IMR-90 (cell line): ENCODE results near the gene VTN. TPM values are rescaled to one million over a fixed set of nuclear protein-coding genes. Genes with fewer than 3 reads are reported as not detected.

ENCODE experiments used
- ATAC-seq: fragments of 200-7000 bp; cut with Tn5 transposase; 2 replicates; pipeline ENCODE4 v1.9.1; 2020; ENCODE audit warnings: low read depth, mild to moderate bottlenecking, moderate library complexity
- BruUV-seq: library from RNA; stranded (reverse); fragments of 400-500 nt; replicated peaks from 2 replicates; lab custom pipeline; 2021; lab: Mats Ljungman, UMichigan
- CTCF ChIA-PET: fragments of 300-600 bp; formaldehyde crosslinking; extraction: SDS; loops from one replicate; lab custom pipeline; 2021; ENCODE audit warnings: antibody characterized with exemption; lab: Yijun Ruan, JAX
- POLR2A ChIA-PET: fragments of 300-600 bp; sonication (Branson Sonifier 250); formaldehyde crosslinking; loops from one replicate; lab custom pipeline; 2022; ENCODE audit warnings: antibody characterized with exemption; ENCODE audit not compliant: unreplicated experiment; lab: Charles Lee
- DNase-seq: peaks from one replicate; pipeline ENCODE4 v3.0.0; 2013
- H2AFZ ChIP-seq: replicated peaks from 2 replicates; pipeline ENCODE3; 2013; ENCODE audit warnings: low read length, mild to moderate bottlenecking; ENCODE audit not compliant: poor library complexity
- H2AK5ac ChIP-seq: 2 replicates; pipeline ENCODE4 v1.6.1; 2013; ENCODE audit warnings: low read depth, low read length, inconsistent platforms
- H2AK9ac ChIP-seq: replicated peaks from 2 replicates; pipeline ENCODE3; 2013; ENCODE audit warnings: mild to moderate bottlenecking, low read depth, low read length, moderate library complexity; ENCODE audit not compliant: poor library complexity
- H2BK120ac ChIP-seq: 2 replicates; pipeline ENCODE4 v1.6.1; 2013; ENCODE audit warnings: low read depth, low read length, inconsistent platforms
- H2BK15ac ChIP-seq: 3 replicates; pipeline ENCODE4 v1.6.1; 2013; ENCODE audit warnings: low read depth, low read length, inconsistent platforms
- H2BK20ac ChIP-seq: 2 replicates; pipeline ENCODE4 v1.6.1; 2013; ENCODE audit warnings: low read depth, mild to moderate bottlenecking, inconsistent platforms, low read length, moderate library complexity
- H2BK5ac ChIP-seq: 2 replicates; pipeline ENCODE4 v1.6.1; 2013; ENCODE audit warnings: mild to moderate bottlenecking, low read depth, low read length, inconsistent platforms; ENCODE audit not compliant: poor library complexity, severe bottlenecking
- H3K14ac ChIP-seq: replicated peaks from 2 replicates; pipeline ENCODE4 v1.6.1; 2013; ENCODE audit warnings: low read depth, low read length, inconsistent platforms
- H3K18ac ChIP-seq: 2 replicates; pipeline ENCODE4 v1.6.1; 2013; ENCODE audit warnings: low read depth, low read length, control low read depth
- H3K23ac ChIP-seq: 2 replicates; pipeline ENCODE4 v1.6.1; 2013; ENCODE audit warnings: low read depth, low read length, inconsistent platforms
- H3K27ac ChIP-seq: 2 replicates; pipeline ENCODE4 v1.5.1; 2013; ENCODE audit warnings: mild to moderate bottlenecking, control low read depth, low read length; ENCODE audit not compliant: insufficient read depth
- H3K27me3 ChIP-seq: 2 replicates; pipeline ENCODE4 v1.6.1; 2013; ENCODE audit warnings: low read length; ENCODE audit not compliant: control insufficient read depth, insufficient read depth
- H3K36me3 ChIP-seq: 2 replicates; pipeline ENCODE4 v1.6.1; 2013; ENCODE audit warnings: low read length, mixed read lengths; ENCODE audit not compliant: control insufficient read depth, insufficient read depth
- H3K4ac ChIP-seq: 2 replicates; pipeline ENCODE4 v1.6.1; 2013; ENCODE audit warnings: low read depth, low read length, inconsistent platforms
- H3K4me1 ChIP-seq: 2 replicates; pipeline ENCODE4 v1.6.1; 2013; ENCODE audit warnings: low read length, mixed read lengths; ENCODE audit not compliant: control insufficient read depth, insufficient read depth
- H3K4me2 ChIP-seq: 2 replicates; pipeline ENCODE4 v1.6.1; 2013; ENCODE audit warnings: low read depth, mild to moderate bottlenecking, control low read depth, low read length, moderate library complexity
- H3K4me3 ChIP-seq: 2 replicates; pipeline ENCODE4 v1.5.1; 2013; ENCODE audit warnings: low read depth, mild to moderate bottlenecking, control low read depth, low read length, moderate library complexity; ENCODE audit not compliant: insufficient read depth
- H3K56ac ChIP-seq: 2 replicates; pipeline ENCODE4 v1.6.1; 2013; ENCODE audit warnings: low read length, inconsistent platforms; ENCODE audit not compliant: insufficient read depth; ENCODE audit errors: extremely low read depth
- H3K79me1 ChIP-seq, 2 experiments: 2 replicates each; pipeline ENCODE4 v1.6.1; 2013; ENCODE audit warnings: low read length in 2 of 2, inconsistent platforms in 1 of 2, low read depth in 1 of 2
- H3K9ac ChIP-seq: 2 replicates; pipeline ENCODE4 v1.6.1; 2013; ENCODE audit warnings: low read depth, low read length, control low read depth
- H3K9me1 ChIP-seq: 2 replicates; pipeline ENCODE4 v1.6.1; 2013; ENCODE audit warnings: low read length, inconsistent platforms; ENCODE audit not compliant: insufficient read depth
- H3K9me3 ChIP-seq: 2 replicates; pipeline ENCODE4 v1.6.1; 2013; ENCODE audit warnings: low read length; ENCODE audit not compliant: control insufficient read depth, insufficient read depth
- H4K20me1 ChIP-seq: 2 replicates; pipeline ENCODE4 v1.6.1; 2013; ENCODE audit warnings: low read length, inconsistent platforms; ENCODE audit not compliant: insufficient read depth
- H4K5ac ChIP-seq: 2 replicates; pipeline ENCODE4 v1.6.1; 2013; ENCODE audit warnings: mild to moderate bottlenecking, low read depth, low read length, control low read depth
- H4K8ac ChIP-seq, 2 experiments: 2 replicates each; pipeline ENCODE4 v1.6.1; 2013; ENCODE audit warnings: low read depth in 2 of 2, low read length in 2 of 2, control low read depth in 1 of 2, inconsistent platforms in 1 of 2
- H4K91ac ChIP-seq: 2 replicates; pipeline ENCODE4 v1.6.1; 2013; ENCODE audit warnings: low read depth, low read length, inconsistent platforms; ENCODE audit not compliant: insufficient read depth
- BHLHE40 ChIP-seq: fragments of 150-350 bp; IDR thresholded peaks from 2 replicates; pipeline ENCODE4 v1.6.1; 2016; ENCODE audit warnings: mild to moderate bottlenecking, low read depth, low read length
- CEBPB ChIP-seq: IDR thresholded peaks from 2 replicates; pipeline ENCODE4 v1.6.1; 2012; ENCODE audit warnings: low read depth, low read length, improper control_type of control experiment
- CHD1 ChIP-seq: IDR thresholded peaks from 2 replicates; pipeline ENCODE4 v1.6.1; 2012; ENCODE audit warnings: low read depth, low read length, improper control_type of control experiment
- CTCF ChIP-seq: conservative IDR thresholded peaks from 2 replicates; pipeline ENCODE4 v1.5.1; 2012; ENCODE audit warnings: mild to moderate bottlenecking, low read depth, low read length, improper control_type of control experiment
- FOS ChIP-seq: fragments of 150-350 bp; IDR thresholded peaks from 2 replicates; pipeline ENCODE4 v1.6.1; 2016; ENCODE audit warnings: low read depth, low read length
- MAFK ChIP-seq: IDR thresholded peaks from 2 replicates; pipeline ENCODE4 v1.6.1; 2012; ENCODE audit warnings: low read depth, low read length, improper control_type of control experiment
- MXI1 ChIP-seq: IDR thresholded peaks from 2 replicates; pipeline ENCODE4 v1.6.1; 2012; ENCODE audit warnings: low read depth, mild to moderate bottlenecking, low read length, moderate library complexity, borderline replicate concordance
- NFE2L2 ChIP-seq: fragments of 150-350 bp; IDR thresholded peaks from 2 replicates; pipeline ENCODE4 v1.6.1; 2016; ENCODE audit warnings: low read depth, mild to moderate bottlenecking, low read length
- POLR2A ChIP-seq: IDR thresholded peaks from 2 replicates; pipeline ENCODE4 v1.6.1; 2012; ENCODE audit warnings: mild to moderate bottlenecking, low read depth, low read length
- RAD21 ChIP-seq: IDR thresholded peaks from 2 replicates; pipeline ENCODE4 v1.6.1; 2012; ENCODE audit warnings: low read length, improper control_type of control experiment
- RFX5 ChIP-seq: IDR thresholded peaks from 2 replicates; pipeline ENCODE4 v1.8.0; 2012; ENCODE audit warnings: low read depth, mild to moderate bottlenecking, low read length, moderate library complexity
- WGBS, 2 experiments: methylation state at CpG; one replicate each; pipeline versions ENCODE4 v1.1.5 to v1.1.7; 2013; ENCODE audit warnings: missing lambda C conversion rate in 2 of 2; ENCODE audit not compliant: insufficient read length in 1 of 2; ENCODE audit errors: extremely low coverage in 2 of 2; 5-methylcytosine and 5-hydroxymethylcytosine counted together
- dilution Hi-C: fragments of 300-500 bp; cut with HindIII; formaldehyde crosslinking; loops from one replicate; pipeline ENCODE4 v1.14.3; 2018; ENCODE audit warnings: low sequenced_read_pairs; ENCODE audit not compliant: unreplicated experiment
- in situ Hi-C: fragments of 300-500 bp; cut with MboI; formaldehyde crosslinking; loops from 3 replicates; pipeline ENCODE4 v1.14.3; 2019; ENCODE audit warnings: low sequenced_read_pairs, inconsistent platforms, mixed read lengths
- intact Hi-C: fragments of 100-400 bp; cut with micrococcal nuclease; formaldehyde crosslinking; loops from 2 replicates; pipeline ENCODE4 v1.10.0; 2022
- polyA plus RNA-seq, 3 experiments: library from polyadenylated mRNA; depleted of rRNA; stranded (reverse); fragments of >200 nt; gene quantifications; 2 replicates each; pipeline ENCODE4 v1.2.3, GENCODE V29; 2012; ENCODE audit warnings: low replicate concordance in 1 of 3
- total RNA-seq: library from RNA; depleted of rRNA; stranded (reverse); fragments of >200 nt; gene quantifications from 2 replicates; pipeline ENCODE4 v1.2.3, GENCODE V29; 2012

The VTN gene
- total and polyA plus RNA-seq, 2 of the 4 experiments (the other 2 are of a cell fraction), result 0.18 to 1.0 TPM

GRCh38 chr17:28381141-28381825 lies 11.2 kb upstream of the VTN start:
- TF ChIP-seq CHD1 (no peak), BHLHE40 (no peak), MAFK (no peak), MXI1 (no peak), RFX5 (no peak), CEBPB (no peak), POLR2A (no peak), RAD21 (no peak), FOS (no peak), CTCF (no peak), NFE2L2 (no peak)
- H4K8ac ChIP-seq, result no peak overlapping the region
- peaks cover 3% of the 10 kb centered on the region; the same call in 1 of the 2 replicates for H3K4me1 ChIP-seq
- ChIA-PET CTCF (no interaction called here), POLR2A (no interaction called here)
- H3K9me1 ChIP-seq, result peaks cover 4% of the 10 kb centered on the region; the same call in 1 of the 2 replicates
- no peak overlapping the region for H4K91ac ChIP-seq
- no peak overlapping the region for H2BK120ac ChIP-seq
- H3K4me2 ChIP-seq, result no peak overlapping the region
- BruUV-seq, result no TSS peak
- in situ Hi-C loops, result no loop called here
- peak overlapping the region; percentile 52 for H2AK9ac ChIP-seq
- H4K20me1 ChIP-seq, result peaks cover 23% of the 10 kb centered on the region
- H3K14ac ChIP-seq, result no peak overlapping the region
- no peak overlapping the region for H2BK5ac ChIP-seq
- DNase-seq (no peak), ATAC-seq (no peak)
- no peak overlapping the region for H2BK20ac ChIP-seq
- H2BK15ac ChIP-seq, result no peak overlapping the region
- no peak overlapping the region for H3K4me3 ChIP-seq
- no peak overlapping the region for H3K23ac ChIP-seq
- H3K9ac ChIP-seq, result no peak overlapping the region
- H2AFZ ChIP-seq, result peak overlapping the region; percentile 43
- H3K18ac ChIP-seq, result no peak overlapping the region
- no peak overlapping the region for H2AK5ac ChIP-seq
- no peak overlapping the region for H3K27ac ChIP-seq
- H3K4ac ChIP-seq, result no peak overlapping the region
- H3K79me1 ChIP-seq, result peaks cover 4 to 28% of the 10 kb centered on the region in 2 experiments; a peak in 2 of 4 replicates
- no peaks in the 10 kb centered on the region for H3K27me3 ChIP-seq
- intact Hi-C loops, result no loop called here
- WGBS, 2 experiments, result 52% methylated on average over 42 of the region's 72 CpGs; no CpG with 5 or more reads in 1 of the 2 experiments
- no peak overlapping the region for H4K5ac ChIP-seq
- H3K9me3 ChIP-seq, result no peaks in the 10 kb centered on the region
- dilution Hi-C loops, result no loop called here
- peaks cover 28% of the 10 kb centered on the region for H3K36me3 ChIP-seq
- no peak overlapping the region for H3K56ac ChIP-seq
